GM12864 (cell line): Measurements from ENCODE around the gene PHOSPHO1.
A peak's percentile ranks its signal among the peaks of the same experiment; 100 is the strongest.

Experiments
- DNase-seq: peaks from one replicate; pipeline ENCODE4 v3.0.0-alpha.2; 2011; ENCODE audit warnings: low read depth
- H3K4me3 ChIP-seq: 2 replicates; pipeline ENCODE4 v1.5.1; 2011; ENCODE audit warnings: mild to moderate bottlenecking, low read depth, low read length, control low read depth
- CTCF ChIP-seq: IDR thresholded peaks from 2 replicates; pipeline ENCODE4 v1.5.1; 2011; ENCODE audit warnings: low read depth, mild to moderate bottlenecking, moderate library complexity, low read length, control low read depth, inconsistent platforms; ENCODE audit errors: missing control alignments

Gene PHOSPHO1

GRCh38 chr17:49210158-49211029, 20.2 kb downstream of the PHOSPHO1 start, which contains the start of the genes ABI3 and GNGT2:
ABI3 (plus strand) TSS chr17:49210707; CDS start chr17:49210725, 18 bp downstream.
GNGT2 (minus strand) TSS chr17:49210574; CDS start chr17:49207422, 3,152 bp downstream.
- TF ChIP-seq CTCF = no peak
- peak; percentile 83 for DNase-seq
- H3K4me3 ChIP-seq = peak within 1 kb of the TSS; percentile 89

GRCh38 chr17:49209061-49209571, 21.5 kb downstream of the PHOSPHO1 start:
- TF ChIP-seq CTCF = no peak
- no peak overlapping the region; the same call in 1 of the 2 replicates for H3K4me3 ChIP-seq
- DNase-seq = no peak

- no peak for TF ChIP-seq CTCF
- DNase-seq = no peak
- H3K4me3 ChIP-seq = no peak overlapping the region
Observed at GRCh38 chr17:49204516-49204915, 26.1 kb downstream of the PHOSPHO1 start.

- H3K4me3 ChIP-seq = no peak overlapping the region
- DNase-seq = no peak
- no peak for TF ChIP-seq CTCF
Observed at GRCh38 chr17:49203796-49204195, 26.8 kb downstream of the PHOSPHO1 start.

GRCh38 chr17:49201481-49201927, 29.1 kb downstream of the PHOSPHO1 start:
- no peak for TF ChIP-seq CTCF
- no peak for DNase-seq
- no peak overlapping the region for H3K4me3 ChIP-seq

- H3K4me3 ChIP-seq = no peak overlapping the region
- no peak for TF ChIP-seq CTCF
- no peak for DNase-seq
Observed at GRCh38 chr17:49200423-49201083, 30.0 kb downstream of the PHOSPHO1 start.
